Melanocyte of skin (primary cell): ENCODE measurements around the gene EOLA2. TPM values are rescaled to one million over a fixed set of nuclear protein-coding genes. Genes with fewer than 3 reads are reported as not detected.

Experiments used
- total RNA-seq, 2 donors: library from RNA; depleted of rRNA; stranded (reverse); fragments of >200 nt; gene quantifications; 2 replicates each; pipeline ENCODE4 v1.2.3, GENCODE V29; 2012

The EOLA2 gene
- 10 to 100 TPM; 17.6 to 22.3 TPM for total RNA-seq

GRCh38 chrX:149938427-149938880, at the start of gene EOLA2:
TSS of gene EOLA2 (minus strand) at chrX:149938491. CDS start at chrX:149933874, 4,617 bp downstream.

GRCh38 chrX:149929400-149929799, 8.9 kb downstream of the EOLA2 start, which contains the start of gene HSFX4:
TSS of gene HSFX4 (plus strand) at chrX:149929573. CDS start at chrX:149929645, 72 bp downstream.

Other genes starting within 250 kb of the EOLA2 start
- not detected for gene MAGEA11, start 226.4 kb downstream of the EOLA2 start, total RNA-seq
- under 1 TPM; 0.33 to 0.34 TPM for gene HSFX1, start 164.4 kb downstream of the EOLA2 start, total RNA-seq
- gene MAGEA9, start 156.6 kb downstream of the EOLA2 start, total RNA-seq: not detected
- gene MAGEA8, start 57.3 kb downstream of the EOLA2 start, total RNA-seq: not detected
- gene HSFX4, start 8.9 kb downstream of the EOLA2 start, total RNA-seq: not detected